Esophagus squamous epithelium (tissue), 4 donors: ENCODE measurements around the gene DHX57.

Source experiments
- POLR2A ChIP-seq, 4 donors: fragments of 450-650 bp; IDR thresholded peaks; one replicate each; pipeline ENCODE4 v1.6.1; 2017; ENCODE audit warnings: antibody characterized with exemption in 4 of 4, mild to moderate bottlenecking in 4 of 4, moderate library complexity in 3 of 4
- TF ChIP-seq, protein P1 (sequence below), 6 experiments: fragments of 450-650 bp in 4 of 6; fragments of 200-600 bp in 2 of 6; sonication (generic) in 2 of 6; IDR thresholded peaks; one replicate each; pipeline ENCODE4 v1.5.1; 2016 to 2019; ENCODE audit warnings: antibody characterized with exemption in 6 of 6, mild to moderate bottlenecking in 4 of 6, moderate library complexity in 4 of 6

DNA sequence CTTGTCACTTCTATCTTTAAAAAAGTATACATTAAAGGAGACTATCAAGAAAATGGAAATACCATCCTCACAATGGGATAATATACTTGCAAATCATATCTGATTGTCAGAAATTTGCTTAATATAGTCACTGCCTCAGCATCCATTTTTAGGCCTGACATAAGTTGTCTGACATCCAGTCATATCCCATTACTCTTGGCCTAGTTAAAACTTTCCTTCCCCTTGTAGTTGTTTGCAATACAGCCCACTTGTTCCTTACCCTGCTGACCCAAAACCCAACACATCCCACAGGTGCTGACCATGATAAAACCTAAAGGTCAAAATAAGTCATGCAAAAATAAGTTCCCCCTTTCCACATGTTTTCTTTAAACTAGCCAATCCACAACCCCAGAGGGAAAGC, 10.3 kb upstream of the DHX57 start:
- TF ChIP-seq, protein P1, sequence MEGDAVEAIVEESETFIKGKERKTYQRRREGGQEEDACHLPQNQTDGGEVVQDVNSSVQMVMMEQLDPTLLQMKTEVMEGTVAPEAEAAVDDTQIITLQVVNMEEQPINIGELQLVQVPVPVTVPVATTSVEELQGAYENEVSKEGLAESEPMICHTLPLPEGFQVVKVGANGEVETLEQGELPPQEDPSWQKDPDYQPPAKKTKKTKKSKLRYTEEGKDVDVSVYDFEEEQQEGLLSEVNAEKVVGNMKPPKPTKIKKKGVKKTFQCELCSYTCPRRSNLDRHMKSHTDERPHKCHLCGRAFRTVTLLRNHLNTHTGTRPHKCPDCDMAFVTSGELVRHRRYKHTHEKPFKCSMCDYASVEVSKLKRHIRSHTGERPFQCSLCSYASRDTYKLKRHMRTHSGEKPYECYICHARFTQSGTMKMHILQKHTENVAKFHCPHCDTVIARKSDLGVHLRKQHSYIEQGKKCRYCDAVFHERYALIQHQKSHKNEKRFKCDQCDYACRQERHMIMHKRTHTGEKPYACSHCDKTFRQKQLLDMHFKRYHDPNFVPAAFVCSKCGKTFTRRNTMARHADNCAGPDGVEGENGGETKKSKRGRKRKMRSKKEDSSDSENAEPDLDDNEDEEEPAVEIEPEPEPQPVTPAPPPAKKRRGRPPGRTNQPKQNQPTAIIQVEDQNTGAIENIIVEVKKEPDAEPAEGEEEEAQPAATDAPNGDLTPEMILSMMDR (IDR thresholded peaks at IDR 0.05) = no peak
- no peak for TF ChIP-seq POLR2A (IDR thresholded peaks at IDR 0.05)
